GM18511 (cell line): Measurements from ENCODE around the gene DHRS1.
"Not testable (repeated sequence)": the region's sequence is repeated elsewhere in the genome, so short reads cannot be mapped to it uniquely, and the experiment has no call there.

Source experiments
- ATAC-seq: cut with Tn5 transposase; IDR thresholded peaks from one replicate; pipeline ENCODE4 v1.9.1; 2021; ENCODE audit warnings: mild to moderate bottlenecking, moderate library complexity; ENCODE audit not compliant: unreplicated experiment

The DHRS1 gene

GRCh38 chr14:24329073-24329663 lies 29.6 kb upstream of the DHRS1 start:
- no peak for ATAC-seq

GRCh38 chr14:24327914-24328313 lies 28.3 kb upstream of the DHRS1 start:
- ATAC-seq, result not testable (repeated sequence)

GRCh38 chr14:24327303-24327702 lies 27.7 kb upstream of the DHRS1 start:
- no peak for ATAC-seq

- no peak for ATAC-seq
Measured at GRCh38 chr14:24325963-24326362, 26.4 kb upstream of the DHRS1 start.

- ATAC-seq, result no peak
Measured at GRCh38 chr14:24325041-24325530, 25.5 kb upstream of the DHRS1 start.

- no peak for ATAC-seq
Measured at GRCh38 chr14:24324024-24324423, 24.4 kb upstream of the DHRS1 start.

GRCh38 chr14:24323341-24323740 lies 23.8 kb upstream of the DHRS1 start:
- no peak for ATAC-seq

- no peak for ATAC-seq
Measured at GRCh38 chr14:24322672-24323071, 23.1 kb upstream of the DHRS1 start.

GRCh38 chr14:24321212-24321975 lies 21.8 kb upstream of the DHRS1 start:
- no peak for ATAC-seq

GRCh38 chr14:24317141-24317928 lies 17.8 kb upstream of the DHRS1 start:
- no peak for ATAC-seq

- no peak for ATAC-seq
Measured at GRCh38 chr14:24316597-24316950, 17.0 kb upstream of the DHRS1 start.

GRCh38 chr14:24315807-24316596 lies 16.4 kb upstream of the DHRS1 start:
- ATAC-seq, result no peak

- ATAC-seq, result no peak
Measured at GRCh38 chr14:24315243-24315806, 15.7 kb upstream of the DHRS1 start.

- no peak for ATAC-seq
Measured at GRCh38 chr14:24314377-24315193, 15.0 kb upstream of the DHRS1 start.

GRCh38 chr14:24313913-24314312 lies 14.3 kb upstream of the DHRS1 start:
- ATAC-seq, result no peak

- ATAC-seq, result no peak
Measured at GRCh38 chr14:24312736-24313507, 13.3 kb upstream of the DHRS1 start.

GRCh38 chr14:24311837-24312615 lies 12.4 kb upstream of the DHRS1 start:
- ATAC-seq, result no peak
